HL-60/S4 treated with phorbol 12-myristate 13-acetate at 8.2 ng/mL for 4 days and 3 days (cell line): ENCODE data around the gene DMD.
"Not testable (repeated sequence)": the region's sequence is repeated elsewhere in the genome, so short reads cannot be mapped to it uniquely, and the experiment has no call there.

Experiments
- in situ Hi-C: fragments of 300-500 bp; cut with MboI; formaldehyde crosslinking; loops from 2 replicates; pipeline ENCODE4 v1.15.0; 2022; ENCODE audit warnings: low sequenced_read_pairs

The DMD gene

DNA sequence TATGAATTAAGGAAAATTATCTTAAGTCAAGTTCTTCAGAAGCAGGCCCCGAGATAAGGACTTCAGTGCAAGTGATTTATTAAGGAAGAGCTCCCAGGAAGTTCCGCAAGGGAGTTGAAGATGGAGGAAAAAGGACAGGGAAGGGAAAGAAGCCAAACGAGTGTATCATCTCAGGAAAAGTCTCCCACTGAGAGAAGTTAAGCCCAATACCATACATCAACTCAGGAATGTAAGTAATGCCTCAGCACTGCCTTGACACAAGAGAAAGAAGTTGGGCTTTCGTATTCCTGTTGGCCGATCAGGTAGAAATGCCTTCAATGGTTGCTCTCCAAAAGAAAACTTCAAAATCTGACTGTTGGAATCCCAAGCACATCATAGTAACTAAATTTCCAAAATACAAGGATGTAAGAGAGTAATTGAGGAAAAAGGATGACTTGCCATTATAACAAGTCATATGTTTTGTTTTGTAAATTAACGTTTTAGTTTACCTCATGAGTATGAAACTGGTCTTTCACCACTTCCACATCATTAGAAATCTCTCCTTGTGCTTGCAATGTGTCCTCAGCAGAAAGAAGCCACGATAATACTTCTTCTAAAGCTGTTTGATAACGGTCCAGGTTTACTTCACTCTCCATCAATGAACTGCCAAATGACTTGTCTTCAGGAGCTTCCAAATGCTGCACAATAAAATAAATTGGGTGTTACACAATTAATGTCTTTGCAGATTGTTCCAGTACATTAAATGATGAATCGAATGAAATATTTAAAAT, 566.7 kb downstream of the DMD start:
- in situ Hi-C loops = no loop called here

DNA sequence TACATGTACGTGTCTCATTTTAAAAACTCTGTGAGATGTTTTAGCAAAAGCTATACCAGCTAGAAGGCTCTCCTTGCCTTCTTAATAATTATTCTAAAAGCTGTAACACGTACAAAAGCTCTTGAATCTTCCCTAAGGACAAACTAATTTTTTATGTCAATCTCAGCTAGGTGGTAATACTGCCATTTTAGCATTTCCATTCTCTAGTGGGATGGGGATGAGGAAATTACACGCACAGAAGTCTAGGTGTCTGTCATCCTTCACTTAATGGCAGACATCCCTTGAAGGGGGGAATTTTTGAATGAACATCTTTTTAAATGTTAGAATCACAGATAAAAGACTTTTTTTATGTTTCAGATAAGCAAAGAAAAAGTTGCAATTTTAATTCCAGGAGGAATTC, 569.1 kb downstream of the DMD start:
- in situ Hi-C loops = no loop called here

DNA sequence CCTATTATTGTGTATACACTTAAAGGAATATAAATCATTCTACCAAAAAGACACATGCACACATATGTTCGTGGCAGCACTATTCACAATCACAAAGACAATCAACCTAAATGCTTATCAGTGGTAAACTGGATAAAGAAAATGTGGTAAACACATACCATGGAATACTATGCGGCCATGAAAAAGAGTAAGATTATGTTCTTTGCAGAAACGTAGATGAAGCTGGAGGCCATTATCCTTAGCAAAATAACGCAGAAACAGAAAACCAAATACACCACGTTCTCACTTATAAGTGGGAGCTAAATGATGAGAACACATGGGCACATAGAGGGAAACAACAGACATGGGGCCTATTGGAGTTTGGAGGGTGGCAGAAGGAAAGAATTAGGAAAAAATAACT, 593.2 kb downstream of the DMD start:
- in situ Hi-C loops = no loop called here

DNA sequence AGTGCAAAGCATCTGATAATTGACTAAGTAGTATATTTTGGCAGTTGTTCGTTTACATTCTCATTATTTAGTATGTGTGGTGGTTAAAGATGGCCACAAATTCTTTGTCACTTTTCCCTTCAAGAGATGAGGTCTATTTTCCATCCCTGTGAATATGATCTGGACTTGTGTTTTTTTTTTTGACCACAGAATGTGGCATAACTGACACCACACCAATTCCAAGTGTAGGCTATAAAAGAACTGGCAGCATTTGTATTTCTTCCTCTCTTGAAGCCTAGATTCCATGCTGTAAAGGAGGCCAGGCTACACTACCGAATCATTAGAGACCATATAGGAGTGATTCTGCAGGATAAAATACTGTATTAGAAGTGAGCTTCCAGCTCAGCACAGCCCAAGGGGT, 596.6 kb downstream of the DMD start:
- in situ Hi-C loops = no loop called here

DNA sequence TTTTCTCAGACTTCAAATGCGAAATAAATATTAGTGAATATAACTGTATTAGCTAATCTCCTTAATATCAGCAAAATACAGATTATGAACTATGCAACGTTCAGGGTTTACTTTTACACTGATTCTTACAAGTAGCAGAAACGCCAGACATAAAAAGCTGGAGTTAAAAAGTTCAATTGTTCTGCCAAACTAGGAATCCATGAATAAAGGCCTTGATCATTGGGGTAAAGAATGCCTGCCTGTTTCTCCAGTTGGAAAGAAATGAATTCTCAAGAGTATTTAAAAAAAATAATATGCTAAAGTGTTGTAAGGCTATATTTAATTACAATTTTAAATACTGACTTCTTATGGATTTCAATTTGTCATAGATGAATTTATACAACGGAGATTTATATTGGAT, 612.2 kb downstream of the DMD start:
- in situ Hi-C loops = no loop called here

DNA sequence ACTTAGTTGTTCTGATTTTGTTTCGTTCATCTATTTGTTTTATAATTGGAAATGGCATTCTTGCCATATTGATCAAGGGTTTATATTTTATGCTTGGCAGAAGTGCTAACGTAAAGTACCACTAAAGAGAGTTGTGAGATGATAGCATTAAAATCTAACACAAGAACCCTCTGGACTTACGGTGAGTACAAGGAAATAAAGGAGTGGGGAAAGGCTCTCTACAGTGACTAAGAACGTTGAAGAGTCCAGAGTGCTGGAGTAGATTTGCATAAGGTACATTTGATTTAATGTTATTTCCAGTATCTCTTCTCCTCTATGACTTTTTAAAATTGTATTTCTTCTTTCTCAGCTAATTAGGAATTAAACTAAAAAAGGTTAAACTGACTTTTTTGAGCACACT, 612.6 kb downstream of the DMD start:
- in situ Hi-C loops = no loop called here

DNA sequence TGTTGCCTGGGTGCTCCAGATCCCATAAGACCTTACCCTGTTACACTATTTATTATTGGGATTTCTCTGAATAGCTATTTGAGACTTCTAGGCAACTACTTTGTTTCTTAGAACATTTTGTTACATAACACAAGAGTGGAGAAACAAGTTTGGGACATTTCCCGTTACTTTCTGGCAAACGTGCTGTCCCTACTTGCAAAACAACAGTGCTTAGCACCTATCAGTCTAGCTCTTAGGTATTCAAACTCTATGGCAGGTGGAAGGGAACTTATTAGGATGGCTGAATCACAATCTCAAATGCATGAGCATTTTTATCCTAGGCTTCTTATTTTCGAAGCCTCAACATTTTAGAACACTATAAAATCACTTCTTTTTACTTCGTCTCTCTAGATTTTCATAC, 613.6 kb downstream of the DMD start:
- in situ Hi-C loops = no loop called here

DNA sequence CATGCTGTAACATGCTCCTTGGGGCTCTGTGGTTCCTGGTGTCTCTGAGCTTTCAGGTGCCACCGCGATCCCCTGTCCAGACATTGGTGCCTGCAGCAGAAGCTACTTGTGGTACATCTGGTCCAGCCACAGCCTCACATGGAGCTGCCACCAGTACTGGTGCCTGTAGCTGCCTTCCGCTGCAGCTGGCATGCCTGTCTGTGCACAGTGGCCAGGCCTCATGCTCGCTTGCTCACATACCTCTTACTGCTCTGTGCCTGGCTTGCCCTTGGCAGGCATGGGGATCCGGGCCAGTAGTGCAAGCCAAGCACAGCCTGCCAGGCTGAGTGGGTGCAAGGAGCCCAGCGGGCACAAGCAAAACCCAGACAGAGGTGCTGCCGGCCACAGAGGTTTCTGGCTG, 618.6 kb downstream of the DMD start:
- in situ Hi-C loops = no loop called here

DNA sequence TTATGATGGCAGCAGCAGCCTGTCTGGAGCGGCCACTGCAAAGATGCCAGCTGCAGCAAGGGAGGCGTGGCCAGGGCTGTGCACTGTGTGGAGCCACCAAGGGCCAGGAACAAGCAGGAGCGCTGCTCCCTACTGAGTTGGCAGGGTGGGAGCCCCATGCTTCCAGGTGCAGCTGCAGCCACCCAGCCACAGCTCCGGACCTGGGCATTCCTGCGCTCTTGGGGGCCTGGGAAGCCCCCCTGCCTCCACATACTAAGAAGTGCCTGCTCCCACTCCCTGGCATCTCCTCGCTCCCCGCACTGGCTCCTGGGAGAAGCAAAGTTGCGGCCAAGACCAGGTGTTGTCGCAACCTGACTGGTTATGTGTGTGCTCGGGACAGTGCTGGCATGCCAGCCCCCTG, 619.8 kb downstream of the DMD start:
- in situ Hi-C loops = no loop called here

DNA sequence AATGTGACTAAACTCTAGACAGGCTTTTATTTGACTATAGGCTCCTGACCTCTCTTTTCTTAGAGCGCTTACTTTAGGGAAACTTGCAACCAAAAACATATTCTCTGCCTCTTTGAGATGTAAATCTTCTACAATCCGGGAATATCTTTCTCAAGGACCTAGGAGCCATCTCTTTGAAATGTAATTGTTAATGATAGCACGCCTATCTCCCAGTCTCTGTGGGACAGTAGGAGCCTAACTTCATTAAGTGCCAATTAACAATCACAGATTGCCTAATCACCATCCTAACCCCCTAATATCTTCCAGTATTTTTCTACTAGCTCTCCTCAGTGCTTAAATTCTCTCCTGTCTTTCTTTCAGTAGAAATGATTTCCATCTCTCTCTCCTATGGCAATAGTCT, 628.6 kb downstream of the DMD start:
- in situ Hi-C loops = no loop called here

DNA sequence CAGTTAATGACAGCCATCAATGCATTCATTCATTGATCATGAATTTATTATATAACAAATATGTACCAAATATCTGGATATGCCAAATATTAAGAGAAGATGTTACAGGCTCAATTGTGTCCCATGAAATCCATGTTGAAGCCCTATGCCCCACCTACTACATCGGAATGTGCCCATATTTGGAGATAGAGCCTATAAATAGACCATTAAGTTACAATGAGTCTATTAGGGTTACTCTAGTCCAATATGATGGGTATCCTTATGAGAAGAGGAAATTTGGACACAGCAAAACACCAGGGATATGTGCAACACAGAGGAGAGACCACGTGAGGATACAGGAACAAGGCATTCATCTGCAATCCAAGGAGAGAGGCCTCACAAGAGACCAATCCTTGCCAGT, 634.5 kb downstream of the DMD start:
- in situ Hi-C loops = no loop called here

DNA sequence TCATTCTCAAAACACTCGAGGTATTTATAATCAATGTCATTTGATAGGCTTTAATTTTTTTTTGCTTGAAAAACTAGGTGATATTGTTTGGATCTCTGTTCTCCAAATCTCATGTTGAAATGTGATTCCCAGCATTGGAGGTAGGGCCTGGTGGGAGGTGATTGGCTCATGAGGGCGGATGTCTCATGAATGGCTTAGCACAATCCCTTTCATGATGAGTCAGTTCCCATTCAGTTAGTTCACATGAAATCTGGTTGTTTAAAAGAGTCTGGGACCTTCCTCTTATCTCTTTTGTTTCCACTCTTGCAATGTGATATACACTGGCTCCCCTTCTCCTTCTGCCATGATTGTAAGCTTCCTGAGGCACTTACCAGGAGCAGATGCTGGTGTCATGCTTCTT, 638.7 kb downstream of the DMD start:
- in situ Hi-C loops = no loop called here

DNA sequence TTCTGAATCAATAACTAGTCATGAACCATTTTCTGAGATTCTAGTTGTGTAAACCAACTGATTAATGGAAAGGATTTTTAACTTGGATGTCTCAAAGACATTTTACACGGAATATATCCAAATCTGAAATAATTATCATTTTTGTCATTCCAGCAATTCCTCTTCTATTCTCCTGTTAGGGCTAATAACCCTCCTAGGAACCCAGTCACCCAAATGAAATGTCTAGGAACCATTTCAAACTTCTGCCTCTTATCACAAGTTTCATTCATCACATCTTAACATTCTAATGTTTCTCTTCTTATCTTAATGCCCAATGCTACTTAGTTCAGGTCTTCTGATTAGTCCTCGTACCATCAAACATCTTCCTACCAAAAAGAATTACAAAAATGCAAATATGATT, 639.8 kb downstream of the DMD start:
- in situ Hi-C loops = no loop called here

DNA sequence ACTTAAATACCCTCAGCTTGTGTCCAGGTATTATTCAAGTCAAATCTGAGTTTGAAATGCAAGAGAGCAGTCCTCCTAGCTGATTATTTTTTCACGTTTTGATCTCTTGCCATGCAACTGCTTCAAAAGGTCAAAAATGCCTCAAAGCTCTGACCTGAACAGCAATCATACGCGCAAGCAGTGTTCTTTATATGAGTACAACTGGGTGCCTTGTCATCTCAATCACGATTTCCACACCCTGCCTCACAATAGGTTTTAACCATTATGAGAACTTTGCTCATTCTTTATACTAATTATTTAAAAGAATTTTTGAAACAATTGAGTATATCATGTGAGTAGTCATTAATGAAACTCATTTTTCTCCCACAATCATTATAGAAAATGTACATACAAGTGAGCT, 649.1 kb downstream of the DMD start:
- in situ Hi-C loops = no loop called here

DNA sequence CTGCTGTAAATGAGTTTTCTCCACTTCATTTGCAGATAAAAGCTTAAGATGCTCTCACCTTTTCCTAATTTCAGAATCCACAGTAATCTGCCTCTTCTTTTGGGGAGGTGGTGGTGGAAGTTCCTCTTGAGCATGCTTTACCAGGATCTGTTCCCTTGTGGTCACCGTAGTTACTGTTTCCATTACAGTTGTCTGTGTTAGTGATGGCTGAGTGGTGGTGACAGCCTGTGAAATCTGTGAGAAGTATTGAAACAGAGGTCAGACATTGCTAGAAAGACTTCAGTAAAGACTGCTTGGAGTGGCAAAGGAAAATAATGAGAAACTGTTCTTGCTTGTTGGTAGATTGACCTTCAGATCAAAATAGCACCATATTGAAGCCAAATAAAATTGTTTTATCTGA, 666.2 kb downstream of the DMD start:
- in situ Hi-C loops = no loop called here

DNA sequence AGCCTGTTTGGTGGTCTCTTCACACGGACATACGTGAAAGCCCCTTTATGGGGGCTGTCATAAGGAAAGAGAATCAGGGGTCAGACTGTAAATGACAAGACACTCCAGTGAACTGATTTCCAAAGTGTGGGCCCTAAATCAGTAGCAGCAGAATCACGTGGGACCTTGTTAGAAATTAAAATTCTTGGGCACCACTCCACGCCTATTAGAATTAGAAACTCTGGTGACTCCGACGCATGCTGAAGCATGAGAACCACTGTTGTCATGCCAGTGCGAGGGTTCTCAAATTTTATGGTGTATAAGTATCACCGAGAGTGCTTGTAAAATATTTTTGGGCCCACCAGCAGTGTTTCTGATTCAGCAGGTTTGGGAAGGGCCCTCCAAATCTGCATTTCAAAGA, 672.8 kb downstream of the DMD start:
- in situ Hi-C loops = no loop called here

DNA sequence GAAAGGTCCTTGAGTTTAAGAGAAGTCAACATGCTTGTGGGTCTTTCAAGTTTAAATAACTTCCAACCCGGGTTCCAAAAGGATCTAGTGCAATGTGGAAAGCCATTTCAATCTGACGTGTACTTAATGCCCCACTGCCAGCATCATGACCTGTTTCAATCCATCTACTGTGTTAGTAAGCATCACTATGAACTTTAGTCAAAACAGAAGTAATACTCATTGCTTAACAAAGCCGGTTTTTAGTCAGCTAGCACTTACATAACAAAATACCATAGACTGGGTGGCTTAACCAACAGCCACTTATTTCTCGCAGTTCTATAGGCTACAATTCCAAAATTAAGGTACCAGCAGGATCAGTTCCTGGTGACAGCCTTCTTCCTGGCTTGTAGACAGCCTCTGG, 677.5 kb downstream of the DMD start:
- in situ Hi-C loops = no loop called here

DNA sequence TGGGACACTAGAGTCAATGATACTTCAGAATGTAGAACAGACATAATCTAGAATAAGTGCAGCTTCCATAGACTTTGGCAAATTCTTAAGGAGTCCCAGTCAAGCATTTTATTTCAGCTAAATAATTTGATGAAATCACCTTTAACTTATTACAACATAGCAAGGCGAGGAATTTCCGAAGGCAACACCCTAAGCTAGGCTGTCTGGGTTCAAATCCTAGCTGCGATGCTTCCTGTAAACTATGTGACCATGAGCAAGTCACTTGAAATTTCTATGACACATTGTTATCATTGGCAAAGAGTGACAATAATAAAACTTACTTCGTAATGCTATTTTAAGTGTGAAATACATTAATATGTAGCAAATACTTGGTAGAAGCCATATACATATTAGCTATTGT, 679.1 kb downstream of the DMD start:
- in situ Hi-C loops = no loop called here

DNA sequence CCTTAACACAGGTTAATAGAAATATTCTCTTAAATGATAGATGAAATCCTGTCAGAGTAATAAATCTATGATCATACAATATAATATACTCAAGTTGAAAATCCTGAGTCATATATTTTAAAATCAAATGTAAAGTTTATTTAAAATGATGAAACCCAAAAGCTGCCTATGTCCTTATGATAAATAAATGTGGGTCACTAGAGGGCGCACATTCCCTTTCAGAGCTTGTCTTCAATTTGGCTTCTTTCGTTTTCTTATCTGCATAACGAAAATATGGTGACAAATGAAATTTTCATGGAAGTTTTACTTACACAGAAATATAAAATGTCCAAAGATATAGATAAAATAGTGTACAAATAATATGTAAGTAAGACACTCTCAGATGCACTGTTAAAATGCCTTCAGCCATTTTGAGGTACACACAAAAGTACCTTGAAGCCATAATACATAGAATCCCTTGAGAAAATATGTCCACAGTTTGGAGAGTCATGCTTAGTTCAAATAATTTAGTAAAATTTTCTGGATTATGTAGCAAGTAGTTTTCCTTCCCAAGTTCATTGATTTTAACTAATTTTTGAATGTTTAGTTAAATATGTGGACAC, 680.4 kb downstream of the DMD start:
- in situ Hi-C loops = no loop called here

DNA sequence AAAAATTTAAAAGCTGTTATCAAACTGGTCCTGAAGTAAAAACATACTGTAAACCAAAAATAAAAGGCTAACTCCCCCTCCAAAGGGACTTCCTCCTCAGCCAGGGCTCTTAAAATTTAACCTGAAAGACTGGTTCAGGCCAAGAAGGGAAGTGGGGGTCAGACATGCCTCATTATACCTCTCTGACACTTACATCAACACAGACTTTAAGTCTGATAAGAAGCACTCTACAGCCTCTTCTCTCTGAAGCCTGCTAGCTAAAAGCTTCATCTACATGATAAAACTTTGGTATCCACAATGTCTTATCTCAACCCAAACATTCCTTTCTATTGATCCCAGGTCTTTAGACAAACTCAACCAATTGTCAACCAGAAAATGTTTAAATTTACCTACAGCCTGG, 682.9 kb downstream of the DMD start:
- in situ Hi-C loops = not testable (repeated sequence)

DNA sequence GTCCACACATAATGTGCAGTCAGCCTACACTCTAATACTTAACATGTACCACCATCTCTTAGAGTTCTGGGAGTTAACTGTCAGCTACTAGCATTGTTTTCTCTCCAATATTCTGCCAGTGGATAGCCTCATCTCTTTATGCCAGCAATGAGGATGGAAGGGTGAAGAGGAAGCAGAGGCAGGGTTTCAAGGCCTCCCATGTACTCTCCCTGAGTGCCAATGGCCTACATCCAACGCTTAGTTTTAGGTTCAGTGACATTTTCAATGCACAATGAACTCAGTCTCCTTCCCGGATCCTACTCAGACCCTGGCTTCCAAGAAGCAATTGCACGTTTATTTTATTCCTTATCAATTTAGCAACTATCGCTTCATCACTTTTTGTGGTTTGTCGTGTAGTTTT, 686.1 kb downstream of the DMD start:
- in situ Hi-C loops = no loop called here

DNA sequence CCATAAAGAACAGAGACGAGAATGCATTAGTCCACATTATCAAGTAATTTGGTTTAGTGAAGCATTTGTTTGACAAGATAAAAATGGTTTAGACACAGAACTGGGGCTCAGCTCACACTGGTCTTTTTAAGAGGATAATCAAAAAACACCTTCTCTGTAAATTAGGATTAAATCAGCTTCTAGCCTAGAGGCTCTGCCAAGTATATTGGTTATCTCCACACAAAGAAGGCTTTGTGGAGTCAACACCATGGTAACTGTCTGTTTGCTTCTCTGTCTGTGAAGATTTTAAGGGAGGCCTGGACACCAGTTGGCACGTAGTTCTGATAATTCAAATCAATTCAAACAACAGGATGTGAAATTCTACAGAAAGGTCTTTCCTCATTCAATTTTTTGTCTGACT, 687.0 kb downstream of the DMD start:
- in situ Hi-C loops = no loop called here

DNA sequence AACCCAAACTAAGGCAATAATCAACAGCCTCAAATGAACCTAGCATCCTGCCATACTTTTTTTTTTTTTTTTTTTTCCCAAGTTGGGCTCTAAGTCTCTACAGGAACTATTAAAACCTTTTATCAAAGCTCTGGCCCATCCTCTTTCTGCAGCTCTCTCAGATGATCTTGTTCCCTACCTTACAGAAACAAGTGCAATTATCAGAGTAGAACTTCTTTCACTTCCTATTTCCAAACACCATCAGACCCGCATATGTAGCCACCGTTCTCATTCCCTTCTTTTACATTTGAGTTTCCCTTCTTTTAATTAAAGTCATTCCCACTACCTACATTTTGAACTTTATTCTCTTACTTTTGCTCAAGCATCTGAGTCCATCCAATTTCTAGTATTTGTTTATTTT, 690.6 kb downstream of the DMD start:
- in situ Hi-C loops = no loop called here
